ENCODE measurements around the gene PPM1E.

DNA sequence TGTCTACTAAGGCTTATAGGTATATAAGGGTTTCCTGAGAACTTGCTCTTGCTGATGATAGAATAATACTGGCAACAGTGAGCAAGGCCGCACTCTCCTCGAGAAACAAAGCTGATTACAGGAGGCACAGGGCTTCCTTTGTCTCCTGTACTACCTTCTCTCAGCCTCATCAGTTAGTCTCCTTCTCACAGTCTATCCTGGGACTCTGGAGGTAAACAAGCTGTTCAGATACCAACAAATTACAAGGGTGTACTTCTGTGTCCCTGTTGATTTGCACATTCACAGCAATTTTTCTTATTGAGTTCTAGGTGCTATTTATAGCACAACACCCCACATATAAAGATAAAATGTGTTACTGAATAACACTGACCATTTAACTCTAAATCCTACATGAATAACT is 252.3 kb downstream of the PPM1E start:
- TF ChIP-seq CHD1 (IDR thresholded peaks at IDR 0.05; ENCODE audit: low read depth, low read length) (no peak), CEBPB (IDR thresholded peaks at IDR 0.05; ENCODE audit: low read depth, low read length) (no peak), MXI1 (IDR thresholded peaks at IDR 0.05; ENCODE audit: borderline replicate concordance, low read depth, low read length) (no peak), POLR2A (IDR thresholded peaks at IDR 0.05; ENCODE audit: low read depth, low read length) (no peak), SMC3 (IDR thresholded peaks at IDR 0.05; ENCODE audit: low read depth, low read length) (no peak)
- TF ChIP-seq, protein P1, sequence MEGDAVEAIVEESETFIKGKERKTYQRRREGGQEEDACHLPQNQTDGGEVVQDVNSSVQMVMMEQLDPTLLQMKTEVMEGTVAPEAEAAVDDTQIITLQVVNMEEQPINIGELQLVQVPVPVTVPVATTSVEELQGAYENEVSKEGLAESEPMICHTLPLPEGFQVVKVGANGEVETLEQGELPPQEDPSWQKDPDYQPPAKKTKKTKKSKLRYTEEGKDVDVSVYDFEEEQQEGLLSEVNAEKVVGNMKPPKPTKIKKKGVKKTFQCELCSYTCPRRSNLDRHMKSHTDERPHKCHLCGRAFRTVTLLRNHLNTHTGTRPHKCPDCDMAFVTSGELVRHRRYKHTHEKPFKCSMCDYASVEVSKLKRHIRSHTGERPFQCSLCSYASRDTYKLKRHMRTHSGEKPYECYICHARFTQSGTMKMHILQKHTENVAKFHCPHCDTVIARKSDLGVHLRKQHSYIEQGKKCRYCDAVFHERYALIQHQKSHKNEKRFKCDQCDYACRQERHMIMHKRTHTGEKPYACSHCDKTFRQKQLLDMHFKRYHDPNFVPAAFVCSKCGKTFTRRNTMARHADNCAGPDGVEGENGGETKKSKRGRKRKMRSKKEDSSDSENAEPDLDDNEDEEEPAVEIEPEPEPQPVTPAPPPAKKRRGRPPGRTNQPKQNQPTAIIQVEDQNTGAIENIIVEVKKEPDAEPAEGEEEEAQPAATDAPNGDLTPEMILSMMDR (conservative IDR thresholded peaks at IDR 0.05; ENCODE audit: low read depth, low read length), result no peak
- TF ChIP-seq, protein P2, sequence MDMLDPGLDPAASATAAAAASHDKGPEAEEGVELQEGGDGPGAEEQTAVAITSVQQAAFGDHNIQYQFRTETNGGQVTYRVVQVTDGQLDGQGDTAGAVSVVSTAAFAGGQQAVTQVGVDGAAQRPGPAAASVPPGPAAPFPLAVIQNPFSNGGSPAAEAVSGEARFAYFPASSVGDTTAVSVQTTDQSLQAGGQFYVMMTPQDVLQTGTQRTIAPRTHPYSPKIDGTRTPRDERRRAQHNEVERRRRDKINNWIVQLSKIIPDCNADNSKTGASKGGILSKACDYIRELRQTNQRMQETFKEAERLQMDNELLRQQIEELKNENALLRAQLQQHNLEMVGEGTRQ (IDR thresholded peaks at IDR 0.05; ENCODE audit: low read depth, low read length), result no peak

Measured in IMR-90 (cell line).